Skeletal muscle tissue (tissue), 4 donors: ENCODE data around the gene KIAA0753. TPM values are rescaled to one million over a fixed set of nuclear protein-coding genes. Genes with fewer than 3 reads are reported as not detected.

Experiments used
- H3K27ac ChIP-seq: one replicate; pipeline ENCODE4 v1.7.0; 2013; ENCODE audit warnings: mild to moderate bottlenecking, low read depth, low read length, inconsistent platforms
- H3K27me3 ChIP-seq, 3 donors: one replicate each; pipeline ENCODE4 v1.7.0; 2013; ENCODE audit warnings: low read length in 3 of 3; ENCODE audit not compliant: control insufficient read depth in 3 of 3, insufficient read depth in 3 of 3
- H3K36me3 ChIP-seq, 3 donors: one replicate each; pipeline ENCODE4 v1.7.0; 2013; ENCODE audit warnings: low read length in 3 of 3; ENCODE audit not compliant: control insufficient read depth in 3 of 3, insufficient read depth in 3 of 3
- H3K4me1 ChIP-seq, 3 donors: one replicate each; pipeline ENCODE4 v1.7.0; 2013; ENCODE audit warnings: low read length in 3 of 3, mild to moderate bottlenecking in 3 of 3; ENCODE audit not compliant: control insufficient read depth in 3 of 3, insufficient read depth in 3 of 3
- H3K4me3 ChIP-seq, 3 donors: one replicate each; pipeline ENCODE4 v1.7.0; 2013; ENCODE audit warnings: low read length in 3 of 3
- H3K9ac ChIP-seq, 3 donors: one replicate each; pipeline ENCODE4 v1.7.0; 2013; ENCODE audit warnings: low read length in 3 of 3, mild to moderate bottlenecking in 3 of 3, moderate library complexity in 2 of 3, low read depth in 1 of 3
- H3K9me3 ChIP-seq, 3 donors: one replicate each; pipeline ENCODE4 v1.7.0; 2013; ENCODE audit warnings: low read length in 3 of 3; ENCODE audit not compliant: control insufficient read depth in 3 of 3
- total RNA-seq: library from RNA; depleted of rRNA; stranded (reverse); fragments of >200 nt; gene quantifications from one replicate; pipeline ENCODE4 v1.2.3, GENCODE V29; 2014
- donor health status: Osteomylitis.

Gene KIAA0753
- total RNA-seq, 1 donor from 2014 or later: 11.5 TPM

GRCh38 chr17:6546069-6546718 lies 94.3 kb downstream of the KIAA0753 start:
- no peaks in the 10 kb centered on the region for H3K36me3 ChIP-seq
- H3K27me3 ChIP-seq: peaks cover 0 to 11% (median 10%) of the 10 kb centered on the region in 3 donors
- H3K9ac ChIP-seq: no peak overlapping the region
- H3K4me1 ChIP-seq: peaks cover 3 to 9% (median 4%) of the 10 kb centered on the region in 3 donors
- H3K4me3 ChIP-seq: no peak overlapping the region
- no peak overlapping the region for H3K27ac ChIP-seq
- H3K9me3 ChIP-seq: no peaks in the 10 kb centered on the region

GRCh38 chr17:6545291-6545690 lies 95.2 kb downstream of the KIAA0753 start:
- no peaks in the 10 kb centered on the region for H3K9me3 ChIP-seq
- peaks cover 3 to 9% (median 4%) of the 10 kb centered on the region in 3 donors for H3K4me1 ChIP-seq
- H3K36me3 ChIP-seq: no peaks in the 10 kb centered on the region
- H3K27me3 ChIP-seq: peaks cover 0 to 10% (median 8%) of the 10 kb centered on the region in 3 donors
- no peak overlapping the region for H3K27ac ChIP-seq
- H3K4me3 ChIP-seq: no peak overlapping the region
- no peak overlapping the region for H3K9ac ChIP-seq

DNA sequence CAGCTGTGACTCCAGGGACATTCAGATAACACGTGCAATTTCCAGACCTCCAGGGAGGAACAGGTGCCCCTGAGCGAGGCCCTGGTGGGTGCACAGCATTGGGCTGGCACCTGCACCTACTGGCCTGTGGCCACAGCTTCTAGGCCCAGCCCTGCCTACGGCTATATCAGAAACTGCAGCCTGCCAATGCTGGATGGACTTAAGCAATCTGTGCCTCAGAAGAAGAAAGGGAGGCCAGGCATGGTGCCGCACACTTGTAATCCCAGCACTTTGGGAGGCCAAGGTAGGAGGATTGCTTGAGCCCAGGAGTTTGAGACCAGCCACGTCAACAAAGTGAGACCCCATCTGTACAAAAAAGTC lies 96.5 kb downstream of the KIAA0753 start:
- Histone ChIP-seq H3K9ac (no peak overlapping the region), H3K27ac (no peak overlapping the region)

DNA sequence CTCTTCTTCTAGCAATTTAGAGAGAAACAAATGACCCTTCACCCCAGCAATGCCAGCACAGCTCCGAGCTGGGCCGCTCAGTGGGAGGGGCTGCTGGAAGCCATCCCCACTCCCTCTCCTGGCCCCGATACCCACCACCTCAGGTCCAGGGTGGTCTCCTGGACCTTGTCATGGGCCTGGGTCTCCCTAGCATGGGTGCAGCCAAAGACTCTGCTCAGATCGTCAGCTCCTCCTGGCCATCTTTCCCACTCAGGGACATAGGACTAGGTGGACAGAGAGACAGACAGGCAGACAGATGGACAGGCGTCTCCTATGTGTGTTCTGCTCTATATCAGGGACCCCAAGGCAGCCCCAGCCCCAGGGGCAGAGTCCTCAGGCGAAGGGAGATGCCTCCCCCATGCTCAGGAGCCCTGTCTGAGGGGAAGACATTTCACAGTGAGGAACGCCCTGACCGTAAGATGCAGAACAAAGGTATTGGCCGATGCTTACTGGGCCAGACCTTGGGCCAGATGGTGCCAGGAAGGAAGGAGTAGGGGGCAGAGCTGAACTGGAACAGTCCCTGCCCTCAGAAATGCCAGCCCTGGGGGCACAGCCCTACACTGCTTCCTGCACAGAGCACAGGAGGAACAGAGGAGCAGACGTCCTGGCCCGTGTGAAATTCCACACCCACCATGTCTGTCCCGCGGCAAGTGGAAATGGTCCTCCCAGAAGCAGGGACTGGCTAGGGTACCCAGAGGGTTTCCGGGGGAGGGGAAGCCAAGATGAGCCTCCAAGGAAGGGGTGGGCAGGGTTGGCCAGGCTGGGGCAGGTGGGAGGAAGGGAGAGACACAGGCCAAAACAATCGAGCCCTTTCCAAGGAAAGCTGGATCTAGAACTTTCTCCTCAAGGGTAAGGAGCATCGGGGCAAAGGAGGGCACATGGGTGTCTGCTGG lies 97.2 kb downstream of the KIAA0753 start:
- Histone ChIP-seq H3K9me3 (peaks cover 5 to 8% (median 7%) of the 10 kb centered on the region in 3 donors), H3K9ac (no peak overlapping the region), H3K36me3 (no peaks in the 10 kb centered on the region), H3K4me3 (no peak overlapping the region), H3K4me1 (peaks cover 0 to 2% (median 1%) of the 10 kb centered on the region in 3 donors), H3K27me3 (peaks cover 0 to 16% (median 6%) of the 10 kb centered on the region in 3 donors), H3K27ac (no peak overlapping the region)

More for the DNA sequence above, 96.5 kb downstream of the KIAA0753 start:
- Histone ChIP-seq H3K9me3 (peaks cover 3 to 4% (median 4%) of the 10 kb centered on the region in 3 donors), H3K27me3 (peaks cover 0 to 10% (median 8%) of the 10 kb centered on the region in 3 donors), H3K4me1 (peaks cover 3 to 6% (median 4%) of the 10 kb centered on the region in 3 donors), H3K36me3 (no peaks in the 10 kb centered on the region), H3K4me3 (no peak overlapping the region)

DNA sequence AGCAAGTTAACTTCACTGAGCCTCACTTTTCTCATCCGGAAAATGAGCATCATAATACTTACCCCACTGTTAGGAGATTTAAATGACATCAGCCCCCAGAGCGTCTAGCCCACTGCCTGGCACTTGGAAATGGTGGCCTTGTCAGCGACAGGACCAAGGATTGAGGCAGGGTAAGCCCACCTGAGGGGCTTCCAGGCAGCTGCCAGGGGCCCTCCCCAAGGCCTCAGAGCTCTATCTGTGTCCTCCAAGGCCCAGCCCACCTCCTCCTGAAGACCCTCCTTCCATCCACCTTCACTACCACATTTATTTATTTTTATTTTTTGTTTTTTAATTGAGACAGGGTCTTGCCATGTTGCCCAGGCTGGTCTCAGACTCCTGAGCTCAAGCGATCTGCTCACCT lies 97.9 kb downstream of the KIAA0753 start:
- no peaks in the 10 kb centered on the region for H3K4me1 ChIP-seq
- peaks cover 0 to 14% (median 6%) of the 10 kb centered on the region in 3 donors for H3K27me3 ChIP-seq
- H3K9ac ChIP-seq: no peak overlapping the region
- no peak overlapping the region for H3K27ac ChIP-seq
- H3K9me3 ChIP-seq: peaks cover 5 to 8% (median 7%) of the 10 kb centered on the region in 3 donors
- H3K4me3 ChIP-seq: no peak overlapping the region
- peaks cover 0 to 2% (median 0%) of the 10 kb centered on the region in 3 donors for H3K36me3 ChIP-seq

- Histone ChIP-seq H3K27me3 (peaks cover 0 to 14% (median 6%) of the 10 kb centered on the region in 3 donors), H3K4me3 (no peak overlapping the region), H3K9me3 (peaks cover 5 to 8% (median 7%) of the 10 kb centered on the region in 3 donors), H3K27ac (no peak overlapping the region), H3K36me3 (peaks cover 0 to 3% (median 0%) of the 10 kb centered on the region in 3 donors), H3K4me1 (no peaks in the 10 kb centered on the region), H3K9ac (no peak overlapping the region)
Measured at GRCh38 chr17:6541886-6542285, 98.6 kb downstream of the KIAA0753 start.

GRCh38 chr17:6539871-6540270 lies 100.6 kb downstream of the KIAA0753 start:
- no peak overlapping the region for H3K4me3 ChIP-seq
- H3K9me3 ChIP-seq: peaks cover 5 to 8% (median 7%) of the 10 kb centered on the region in 3 donors
- H3K27me3 ChIP-seq: peaks cover 0 to 14% (median 4%) of the 10 kb centered on the region in 3 donors
- peaks cover 0 to 3% (median 0%) of the 10 kb centered on the region in 3 donors for H3K36me3 ChIP-seq
- no peak overlapping the region for H3K9ac ChIP-seq
- no peaks in the 10 kb centered on the region for H3K4me1 ChIP-seq
- no peak overlapping the region for H3K27ac ChIP-seq

DNA sequence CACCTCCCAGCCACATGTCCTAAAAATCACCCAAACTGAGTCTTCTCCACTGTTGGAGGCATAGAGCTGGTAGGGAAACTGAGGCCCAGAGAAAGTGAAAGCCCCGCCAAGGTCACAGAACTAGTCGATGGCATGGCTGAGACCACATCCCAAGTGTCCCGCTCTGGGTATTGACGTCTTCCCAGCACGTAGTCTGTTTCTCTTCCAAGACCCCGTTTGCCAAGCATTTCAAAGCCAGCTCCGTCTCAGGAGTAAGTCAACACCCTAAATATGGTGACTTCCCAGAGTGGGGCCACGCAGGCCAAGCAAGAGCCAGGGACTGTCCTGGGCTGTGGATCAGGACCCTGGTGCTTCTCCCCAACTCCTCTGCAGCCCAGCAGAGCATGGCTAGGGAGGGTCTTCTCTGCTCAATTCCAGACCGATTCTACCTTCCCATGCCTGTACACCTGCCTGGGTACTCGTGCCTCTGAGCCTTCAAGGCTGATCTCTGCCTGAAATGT lies 103.9 kb downstream of the KIAA0753 start:
- H3K27ac ChIP-seq: no peak overlapping the region
- H3K27me3 ChIP-seq: peaks cover 0 to 6% (median 0%) of the 10 kb centered on the region in 3 donors
- peaks cover 5 to 8% (median 7%) of the 10 kb centered on the region in 3 donors for H3K9me3 ChIP-seq
- H3K4me3 ChIP-seq: no peak overlapping the region
- peaks cover 0 to 3% (median 0%) of the 10 kb centered on the region in 3 donors for H3K36me3 ChIP-seq
- peaks cover 6 to 9% (median 8%) of the 10 kb centered on the region in 3 donors for H3K4me1 ChIP-seq
- no peak overlapping the region for H3K9ac ChIP-seq

- Histone ChIP-seq H3K9me3 (peaks cover 5 to 8% (median 7%) of the 10 kb centered on the region in 3 donors), H3K9ac (no peak overlapping the region), H3K4me1 (peaks cover 6 to 9% (median 8%) of the 10 kb centered on the region in 3 donors), H3K36me3 (peaks cover 0 to 3% (median 0%) of the 10 kb centered on the region in 3 donors), H3K4me3 (no peak overlapping the region), H3K27me3 (peaks cover 0 to 6% (median 0%) of the 10 kb centered on the region in 3 donors), H3K27ac (no peak overlapping the region)
Measured at GRCh38 chr17:6536053-6536452, 104.5 kb downstream of the KIAA0753 start.
